SJCRH30 (cell line): ENCODE measurements around the gene DYNLL1. TPM values are rescaled to one million over a fixed set of nuclear protein-coding genes. Genes with fewer than 3 reads are reported as not detected.
A peak's percentile ranks its signal among the peaks of the same experiment; 100 is the strongest.
"Not testable (repeated sequence)": the region's sequence is repeated elsewhere in the genome, so short reads cannot be mapped to it uniquely, and the experiment has no call there.

Experiments used
- DNase-seq, 2 experiments: peaks; one replicate each; pipeline ENCODE4 v3.0.0-alpha.2; 2015 to 2020
- H3K27ac ChIP-seq: fragments of 250-450 bp; sonication (Bioruptor Pico); 2 replicates; pipeline ENCODE4 v1.5.1; 2020; ENCODE audit warnings: mild to moderate bottlenecking, moderate library complexity
- H3K27me3 ChIP-seq: fragments of 250-450 bp; sonication (Bioruptor Pico); 2 replicates; pipeline ENCODE4 v1.5.1; 2020; ENCODE audit warnings: mild to moderate bottlenecking, moderate library complexity
- H3K36me3 ChIP-seq: fragments of 250-450 bp; sonication (Bioruptor Pico); 2 replicates; pipeline ENCODE4 v1.5.1; 2020; ENCODE audit warnings: mild to moderate bottlenecking, moderate library complexity
- H3K4me1 ChIP-seq: fragments of 250-450 bp; sonication (Bioruptor Pico); 2 replicates; pipeline ENCODE4 v1.5.1; 2020; ENCODE audit warnings: mild to moderate bottlenecking, moderate library complexity
- H3K4me3 ChIP-seq: fragments of 250-450 bp; sonication (Bioruptor Pico); 2 replicates; pipeline ENCODE4 v1.5.1; 2020; ENCODE audit warnings: mild to moderate bottlenecking, moderate library complexity
- H3K9me3 ChIP-seq: fragments of 250-450 bp; sonication (Bioruptor Pico); replicated peaks from 2 replicates; pipeline ENCODE4 v1.5.1; 2020; ENCODE audit warnings: mild to moderate bottlenecking, moderate library complexity
- total RNA-seq: library from RNA; depleted of rRNA; stranded (reverse); fragments of >200 nt; shearing (Covaris generic); gene quantifications from 2 replicates; pipeline ENCODE4 v1.2.3, GENCODE V29; 2014

Gene DYNLL1
- total RNA-seq, 1 experiment from 2014 or later: 452 TPM

DNA sequence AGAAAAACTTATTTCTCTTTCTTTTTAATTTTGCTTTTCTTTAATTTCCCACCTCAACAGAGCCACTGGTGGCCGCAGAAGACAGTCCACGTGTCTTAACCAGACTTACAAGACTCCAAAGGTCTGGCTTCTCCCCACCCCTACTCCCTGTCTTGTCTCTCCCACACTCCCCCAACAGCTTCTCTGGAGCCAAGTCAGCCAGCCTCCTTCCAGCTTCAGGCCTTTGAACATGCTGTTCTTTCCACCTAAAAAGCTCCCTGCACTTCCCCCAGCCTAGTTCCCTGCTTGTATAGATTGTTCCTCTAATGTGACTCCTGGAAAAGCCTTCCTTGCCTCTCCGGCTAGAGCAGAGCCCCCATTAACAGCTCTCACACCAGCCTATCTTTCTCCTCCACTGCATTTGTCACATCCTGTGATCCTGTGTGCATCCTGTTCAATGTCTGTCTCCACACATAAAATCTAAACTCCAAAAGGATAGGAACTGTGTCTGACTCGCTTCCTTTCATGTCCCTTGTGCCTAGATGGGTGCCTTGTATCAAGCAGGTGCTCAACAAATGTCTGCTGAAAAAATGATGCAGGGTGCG is 7.8 kb upstream of the DYNLL1 start:
- Histone ChIP-seq H3K36me3 (no peaks in the 10 kb centered on the region), H3K9me3 (no peaks in the 10 kb centered on the region), H3K4me1 (no peaks in the 10 kb centered on the region), H3K27me3 (no peaks in the 10 kb centered on the region), H3K27ac (no peak overlapping the region), H3K4me3 (no peak overlapping the region)
- DNase-seq: no peak

- Histone ChIP-seq H3K9me3 (no peaks in the 10 kb centered on the region), H3K4me3 (no peak overlapping the region), H3K27ac (no peak overlapping the region), H3K4me1 (no peaks in the 10 kb centered on the region), H3K36me3 (no peaks in the 10 kb centered on the region), H3K27me3 (no peaks in the 10 kb centered on the region)
- no peak for DNase-seq
Measured at GRCh38 chr12:120489018-120489417, 6.9 kb upstream of the DYNLL1 start.

DNA sequence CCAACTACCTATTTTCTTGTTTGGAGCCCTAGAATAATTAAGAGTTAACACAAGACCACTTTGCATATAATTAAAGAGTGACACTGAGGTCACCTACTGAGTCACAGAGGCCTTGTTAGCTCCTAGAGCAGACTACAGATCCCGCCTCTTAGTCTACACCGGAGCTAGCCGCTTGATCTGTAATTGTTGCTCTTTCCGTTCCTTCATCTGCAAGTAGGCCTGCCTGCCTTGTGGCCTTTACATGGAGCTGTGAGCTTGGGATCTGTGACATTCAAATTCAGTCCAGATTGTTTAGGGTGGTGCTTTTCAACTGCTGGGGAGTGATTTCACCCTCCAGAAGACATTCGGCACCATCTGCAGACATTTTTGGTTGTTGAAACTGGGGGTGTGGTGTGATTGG is 5.6 kb upstream of the DYNLL1 start:
- H3K9me3 ChIP-seq: no peaks in the 10 kb centered on the region
- no peak for DNase-seq
- H3K27me3 ChIP-seq: no peaks in the 10 kb centered on the region
- H3K36me3 ChIP-seq: no peaks in the 10 kb centered on the region
- H3K27ac ChIP-seq: no peak overlapping the region
- no peaks in the 10 kb centered on the region for H3K4me1 ChIP-seq
- no peak overlapping the region for H3K4me3 ChIP-seq

DNA sequence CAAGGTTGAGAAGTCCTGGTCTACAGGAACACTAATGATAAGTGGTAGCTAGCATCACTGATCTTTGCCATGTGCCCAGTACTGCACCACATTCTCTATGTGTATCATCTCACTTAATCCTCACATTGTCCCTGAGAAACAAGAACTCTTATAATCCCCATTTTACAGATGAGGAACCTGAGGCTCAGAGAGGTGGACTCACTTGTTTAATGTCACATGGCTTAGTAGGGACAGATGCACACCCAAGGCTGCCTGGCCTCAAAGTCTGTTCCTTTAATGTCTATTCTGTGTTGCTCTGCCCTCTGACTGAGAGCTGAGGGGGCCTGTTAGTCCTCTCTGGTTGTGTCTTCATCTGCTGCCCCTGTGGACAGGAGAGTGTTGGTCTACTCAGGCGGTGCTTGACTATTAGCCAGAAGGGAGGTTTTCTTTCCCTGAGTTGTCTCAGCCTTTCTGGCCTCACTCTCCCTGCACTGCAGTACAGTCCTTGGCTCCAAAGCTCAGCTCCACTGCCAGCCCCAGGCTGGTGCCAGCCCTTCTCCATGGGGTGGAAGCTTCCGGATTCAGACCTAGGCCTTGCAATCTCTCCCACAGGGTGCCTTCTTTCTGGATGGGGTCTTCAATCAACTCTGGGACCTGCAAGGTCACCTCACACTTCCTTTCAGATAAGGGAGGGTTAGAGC is 4.9 kb upstream of the DYNLL1 start:
- no peaks in the 10 kb centered on the region for H3K9me3 ChIP-seq

DNA sequence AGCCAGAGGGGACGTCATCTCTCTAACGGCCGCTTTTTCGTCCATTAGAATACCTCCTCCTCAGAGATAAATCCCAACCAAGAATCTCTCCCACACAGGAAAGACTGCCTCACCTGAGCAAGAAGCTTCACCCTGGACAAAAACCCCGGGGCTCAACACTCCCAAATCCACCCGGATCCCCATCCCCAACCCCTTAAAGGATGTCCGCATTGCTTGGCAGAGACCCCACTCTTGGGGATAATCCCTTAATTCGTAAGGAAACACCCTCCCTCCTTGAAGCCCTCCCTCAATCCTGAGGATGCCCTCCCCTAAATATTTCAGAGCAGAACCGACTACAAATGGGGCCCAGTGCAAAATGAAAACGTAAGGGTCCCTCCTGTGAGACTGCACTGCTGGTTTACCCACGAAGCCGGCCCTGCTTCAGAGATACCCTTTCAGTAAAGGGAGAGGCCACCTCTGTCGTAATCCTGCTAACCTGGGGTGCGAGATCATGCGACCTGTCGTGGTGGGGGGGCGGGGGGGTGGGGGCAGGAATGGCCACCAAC is 655 bp upstream of the DYNLL1 start:
- no peak overlapping the region for H3K27ac ChIP-seq
- DNase-seq: no peak
- H3K36me3 ChIP-seq: peaks cover 22% of the 10 kb centered on the region
- H3K4me1 ChIP-seq: peaks cover 9% of the 10 kb centered on the region
- H3K27me3 ChIP-seq: no peaks in the 10 kb centered on the region
- H3K4me3 ChIP-seq: peak overlapping the region; percentile 71
- no peaks in the 10 kb centered on the region for H3K9me3 ChIP-seq

More for the DNA sequence above, 4.9 kb upstream of the DYNLL1 start:
- no peak overlapping the region for H3K27ac ChIP-seq
- no peaks in the 10 kb centered on the region for H3K27me3 ChIP-seq
- DNase-seq: no peak
- H3K36me3 ChIP-seq: no peaks in the 10 kb centered on the region
- no peak overlapping the region for H3K4me3 ChIP-seq
- no peaks in the 10 kb centered on the region for H3K4me1 ChIP-seq

DNA sequence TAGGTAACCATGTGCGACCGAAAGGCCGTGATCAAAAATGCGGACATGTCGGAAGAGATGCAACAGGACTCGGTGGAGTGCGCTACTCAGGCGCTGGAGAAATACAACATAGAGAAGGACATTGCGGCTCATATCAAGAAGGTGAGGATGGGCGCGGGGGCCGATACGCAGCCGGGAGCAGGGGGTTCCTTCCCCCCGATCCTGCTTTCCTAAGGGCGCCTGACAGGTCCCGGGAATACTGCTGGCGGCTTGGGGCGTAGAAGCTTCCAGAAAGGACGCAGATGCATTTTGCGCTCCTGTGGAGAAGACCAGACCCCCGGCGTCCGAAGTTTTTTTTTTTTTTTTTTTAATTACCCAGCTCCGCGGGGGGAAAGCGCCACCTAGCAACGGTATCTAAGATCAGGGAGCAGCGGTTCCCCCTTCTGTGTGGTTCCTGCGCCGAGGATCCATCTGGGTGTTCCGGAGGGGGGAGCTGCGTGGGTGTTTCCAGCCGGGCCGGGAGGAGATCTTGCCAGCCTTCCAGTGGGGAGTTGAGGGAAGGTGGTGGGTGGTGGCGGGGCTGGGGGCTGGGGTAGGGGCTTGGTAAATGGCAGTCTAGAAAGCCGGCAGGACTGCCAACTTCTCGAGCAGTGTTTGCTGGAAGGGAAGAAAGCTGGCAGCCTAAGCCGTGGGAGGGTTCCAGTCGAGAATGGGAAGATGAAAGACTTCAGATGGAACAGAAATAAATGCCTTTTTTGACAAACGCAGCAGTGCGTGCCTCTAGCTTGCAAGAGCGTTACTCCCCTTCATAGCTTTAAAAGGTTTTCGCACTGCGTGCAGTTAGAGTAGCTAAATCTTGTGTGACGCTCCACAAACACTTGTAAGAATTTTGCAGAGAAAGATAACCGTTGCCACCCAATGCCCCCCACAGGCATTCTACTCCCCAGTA is 764 bp downstream of the DYNLL1 start:
- H3K4me1 ChIP-seq: peaks cover 9% of the 10 kb centered on the region
- DNase-seq: peak; percentile 26 to 43

DNA sequence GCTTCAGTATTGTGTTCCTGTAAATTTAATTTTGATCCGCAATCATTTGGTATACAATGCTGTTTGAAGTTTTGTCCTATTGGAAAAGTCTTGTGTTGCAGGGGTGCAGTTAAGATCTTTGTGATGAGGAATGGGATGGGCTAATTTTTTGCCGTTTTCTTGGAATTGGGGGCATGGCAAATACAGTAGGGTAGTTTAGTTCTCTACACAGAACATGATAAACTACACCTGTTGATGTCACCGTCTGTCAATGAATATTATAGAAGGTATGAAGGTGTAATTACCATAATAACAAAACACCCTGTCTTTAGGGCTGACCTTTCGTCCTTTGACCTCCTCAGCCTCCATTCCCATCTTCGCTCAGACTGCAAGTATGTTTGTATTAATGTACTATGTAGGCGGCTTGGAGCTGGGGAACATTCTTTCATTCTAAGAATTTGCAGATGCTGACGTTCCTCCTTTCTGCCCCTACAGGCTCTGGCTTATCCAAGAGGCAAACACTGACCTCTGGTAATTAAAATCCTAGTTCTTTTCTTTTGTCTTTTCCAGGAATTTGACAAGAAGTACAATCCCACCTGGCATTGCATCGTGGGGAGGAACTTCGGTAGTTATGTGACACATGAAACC is 1.7 kb downstream of the DYNLL1 start:
- no peak for DNase-seq
- Histone ChIP-seq H3K27ac (no peak overlapping the region), H3K4me1 (peaks cover 9% of the 10 kb centered on the region), H3K4me3 (peak overlapping the region; percentile 71), H3K9me3 (no peaks in the 10 kb centered on the region), H3K27me3 (no peaks in the 10 kb centered on the region), H3K36me3 (peaks cover 30% of the 10 kb centered on the region)

More for the DNA sequence above, 764 bp downstream of the DYNLL1 start:
- H3K4me3 ChIP-seq: peak overlapping the region; percentile 71
- peaks cover 30% of the 10 kb centered on the region for H3K36me3 ChIP-seq
- H3K27ac ChIP-seq: peak overlapping the region; percentile 23; the same call in 1 of the 2 replicates
- no peaks in the 10 kb centered on the region for H3K27me3 ChIP-seq
- H3K9me3 ChIP-seq: no peaks in the 10 kb centered on the region

GRCh38 chr12:120498870-120499515 is 3.1 kb downstream of the DYNLL1 start:
- H3K4me3 ChIP-seq: no peak overlapping the region
- peaks cover 9% of the 10 kb centered on the region for H3K4me1 ChIP-seq
- H3K36me3 ChIP-seq: peaks cover 36% of the 10 kb centered on the region
- no peaks in the 10 kb centered on the region for H3K27me3 ChIP-seq
- no peak overlapping the region for H3K27ac ChIP-seq
- no peaks in the 10 kb centered on the region for H3K9me3 ChIP-seq
- DNase-seq: no peak

GRCh38 chr12:120500581-120500980 is 4.7 kb downstream of the DYNLL1 start:
- no peaks in the 10 kb centered on the region for H3K27me3 ChIP-seq
- H3K4me3 ChIP-seq: no peak overlapping the region
- H3K27ac ChIP-seq: no peak overlapping the region
- peaks cover 36% of the 10 kb centered on the region for H3K36me3 ChIP-seq
- no peaks in the 10 kb centered on the region for H3K9me3 ChIP-seq
- DNase-seq: no peak
- peaks cover 9% of the 10 kb centered on the region for H3K4me1 ChIP-seq

GRCh38 chr12:120504587-120504986 is 8.7 kb downstream of the DYNLL1 start:
- no peaks in the 10 kb centered on the region for H3K4me1 ChIP-seq
- no peaks in the 10 kb centered on the region for H3K27me3 ChIP-seq
- H3K27ac ChIP-seq: no peak overlapping the region
- H3K36me3 ChIP-seq: peaks cover 21% of the 10 kb centered on the region
- DNase-seq: no peak
- no peak overlapping the region for H3K4me3 ChIP-seq
- H3K9me3 ChIP-seq: no peaks in the 10 kb centered on the region

GRCh38 chr12:120508537-120508936 is 12.6 kb downstream of the DYNLL1 start:
- H3K36me3 ChIP-seq: peaks cover 10% of the 10 kb centered on the region
- H3K9me3 ChIP-seq: no peaks in the 10 kb centered on the region
- no peak overlapping the region for H3K4me3 ChIP-seq
- no peaks in the 10 kb centered on the region for H3K27me3 ChIP-seq
- H3K27ac ChIP-seq: no peak overlapping the region
- no peak for DNase-seq
- H3K4me1 ChIP-seq: no peaks in the 10 kb centered on the region

DNA sequence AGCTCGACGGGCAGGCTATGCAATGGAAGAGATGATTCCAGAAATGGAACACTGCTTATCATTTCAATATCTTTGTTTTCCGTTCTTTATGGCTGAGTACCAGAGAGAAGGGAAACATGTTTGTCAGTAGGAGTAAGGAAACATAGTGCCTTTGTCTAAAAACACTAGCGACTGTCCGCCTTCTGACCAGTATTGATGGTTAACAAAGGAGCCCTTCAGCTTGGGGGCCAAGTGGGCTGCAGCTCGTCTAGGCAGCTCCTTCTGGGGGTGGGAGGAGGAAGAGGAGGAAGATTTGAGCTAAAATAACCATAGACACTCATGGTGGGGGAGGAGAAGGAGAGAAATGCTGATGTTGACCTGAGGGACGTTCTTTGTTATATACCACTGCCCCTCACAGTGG is 18.1 kb downstream of the DYNLL1 start:
- no peaks in the 10 kb centered on the region for H3K27me3 ChIP-seq
- no peak for DNase-seq
- no peak overlapping the region for H3K27ac ChIP-seq
- H3K4me1 ChIP-seq: no peaks in the 10 kb centered on the region
- H3K9me3 ChIP-seq: no peaks in the 10 kb centered on the region
- H3K36me3 ChIP-seq: peaks cover 16% of the 10 kb centered on the region
- no peak overlapping the region for H3K4me3 ChIP-seq

DNA sequence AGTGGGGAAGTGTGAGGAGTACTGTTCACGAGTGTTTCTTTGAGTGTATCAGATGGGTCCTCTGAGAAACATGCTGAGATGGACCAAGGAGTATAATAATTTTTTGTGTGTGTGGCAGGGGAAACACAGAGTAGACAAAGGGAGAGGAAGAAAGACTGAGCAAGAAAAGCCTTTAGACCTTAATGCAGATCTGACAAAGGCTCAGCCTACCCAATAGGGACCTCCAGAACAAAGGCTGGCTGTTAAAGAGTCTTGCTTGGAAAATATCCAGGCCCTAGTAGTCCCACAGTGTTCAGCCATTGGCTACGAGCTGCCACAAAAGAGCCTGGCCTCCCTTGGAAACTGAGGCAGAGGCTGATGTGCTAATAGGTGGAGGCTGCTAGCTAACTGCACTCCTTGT is 19.6 kb downstream of the DYNLL1 start:
- H3K9me3 ChIP-seq: no peaks in the 10 kb centered on the region
- no peak for DNase-seq
- no peaks in the 10 kb centered on the region for H3K4me1 ChIP-seq
- H3K36me3 ChIP-seq: peaks cover 11% of the 10 kb centered on the region
- H3K4me3 ChIP-seq: no peak overlapping the region
- H3K27me3 ChIP-seq: no peaks in the 10 kb centered on the region
- no peak overlapping the region for H3K27ac ChIP-seq

DNA sequence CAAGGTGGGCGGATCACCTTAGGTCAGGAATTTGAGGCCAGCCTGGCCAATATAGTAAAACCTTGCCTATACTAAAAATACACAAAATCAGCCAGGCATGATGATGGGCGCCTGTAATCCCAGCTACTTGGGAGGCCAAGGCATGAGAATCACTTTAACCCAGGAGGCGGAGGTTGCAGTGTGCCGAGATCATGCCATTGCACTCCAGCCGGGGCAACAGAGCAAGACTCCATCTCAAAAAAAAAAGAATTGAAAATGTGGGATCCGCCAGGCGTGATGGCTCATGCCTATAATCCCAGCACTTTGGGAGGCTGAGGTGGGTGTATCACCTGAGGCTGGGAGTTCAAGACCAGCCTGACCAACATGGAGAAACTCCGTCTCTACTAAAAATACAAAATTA is 23.4 kb downstream of the DYNLL1 start:
- H3K9me3 ChIP-seq, H3K4me3 ChIP-seq, H3K4me1 ChIP-seq, H3K27me3 ChIP-seq, DNase-seq, H3K27ac ChIP-seq, H3K36me3 ChIP-seq: not testable (repeated sequence)
